Activated gamma-delta T cell (primary cell): Measurements from ENCODE around the gene ANXA2.
"Not testable (repeated sequence)": the region's sequence is repeated elsewhere in the genome, so short reads cannot be mapped to it uniquely, and the experiment has no call there.

Experiments
- DNase-seq: peaks from one replicate; lab custom pipeline; 2025; lab: John Stamatoyannopoulos, UW

Gene ANXA2

DNA sequence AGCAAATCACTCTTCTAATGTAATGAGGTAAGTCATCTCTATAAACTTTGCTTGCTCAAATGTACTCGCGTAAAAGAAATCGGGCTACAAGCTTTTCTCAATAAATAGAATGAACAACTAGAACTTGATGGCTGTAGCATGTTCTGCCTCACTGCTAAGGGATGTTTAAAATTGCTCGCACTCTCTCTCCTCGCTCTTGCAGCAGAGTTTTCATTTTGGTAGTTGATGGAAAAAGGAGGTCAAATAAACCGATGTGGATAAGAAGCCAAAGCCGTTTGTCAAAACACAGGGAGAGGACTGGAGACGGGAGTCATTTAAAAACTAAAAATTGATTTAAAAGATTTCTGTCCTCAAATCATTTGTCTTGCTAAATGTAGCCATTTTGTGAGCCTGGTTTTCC, 53.3 kb downstream of the ANXA2 start:
- DNase-seq: no peak

DNA sequence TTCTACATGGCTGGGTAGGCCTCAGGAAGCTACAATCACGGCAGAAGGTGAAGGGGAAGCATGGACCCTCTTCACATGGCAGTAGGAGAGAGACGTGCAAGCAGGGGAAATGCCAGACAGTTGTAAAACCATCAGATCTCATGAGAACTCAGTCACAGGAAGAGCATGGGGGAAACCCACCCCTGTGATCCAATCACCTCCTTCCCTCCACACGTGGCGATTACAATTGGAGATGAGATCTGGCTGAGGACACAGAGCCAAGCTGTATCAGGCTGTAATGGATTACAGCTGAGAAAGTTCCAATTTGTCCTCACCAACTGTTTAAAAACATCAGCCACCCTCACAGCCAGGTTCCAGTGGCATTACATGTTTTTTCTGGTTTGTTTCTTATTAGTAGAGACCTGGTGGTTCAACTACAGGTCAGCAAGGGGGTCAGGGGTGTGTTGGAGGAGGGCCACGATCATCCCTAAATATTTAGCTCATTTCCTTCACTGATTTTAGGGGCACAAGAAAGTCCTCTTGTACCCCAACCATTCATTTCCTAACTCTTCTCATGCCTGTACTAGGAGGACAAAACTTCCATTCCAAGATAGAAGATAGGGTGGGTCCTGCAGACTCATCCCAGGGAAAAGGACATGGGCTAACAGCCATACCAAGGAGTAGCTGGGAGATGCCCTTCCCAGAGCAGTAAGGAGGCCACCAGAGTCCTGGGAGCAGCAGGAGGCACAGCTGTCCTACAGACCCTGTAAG, 54.4 kb downstream of the ANXA2 start:
- no peak for DNase-seq

DNA sequence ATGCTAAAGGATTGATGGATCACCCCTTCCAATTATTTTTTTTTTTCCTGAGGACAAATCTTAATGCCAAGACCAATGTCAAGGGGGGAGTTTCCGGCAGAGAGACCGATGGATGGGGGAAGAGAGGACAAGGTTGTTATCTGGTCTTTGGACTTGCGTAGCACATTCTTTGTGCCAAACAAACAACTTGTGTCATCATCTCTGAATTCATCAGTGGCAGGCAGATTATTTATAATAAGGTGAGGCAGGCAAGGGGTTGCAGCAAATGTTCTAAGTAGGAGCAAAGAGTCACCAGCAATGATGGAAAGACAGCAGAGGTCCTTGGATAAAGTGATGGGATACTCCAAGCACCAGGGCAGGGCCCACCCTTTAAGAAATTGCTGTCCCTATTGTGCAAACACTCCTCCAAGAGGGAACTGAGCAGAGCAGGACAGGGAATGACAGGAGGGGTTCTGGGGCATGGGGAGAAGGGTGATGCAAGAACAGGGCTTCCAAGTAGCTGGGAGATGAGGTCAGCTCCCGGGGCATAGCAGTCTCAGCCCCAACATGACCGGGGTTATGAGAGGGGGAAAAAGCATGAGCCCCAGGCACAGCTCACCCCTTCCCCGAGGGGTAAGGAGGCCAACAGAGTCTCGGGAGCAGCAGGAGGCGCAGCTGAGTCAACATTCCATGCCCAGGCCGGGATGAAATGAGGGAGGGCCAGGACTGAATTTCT, 57.4 kb downstream of the ANXA2 start:
- DNase-seq: no peak

DNA sequence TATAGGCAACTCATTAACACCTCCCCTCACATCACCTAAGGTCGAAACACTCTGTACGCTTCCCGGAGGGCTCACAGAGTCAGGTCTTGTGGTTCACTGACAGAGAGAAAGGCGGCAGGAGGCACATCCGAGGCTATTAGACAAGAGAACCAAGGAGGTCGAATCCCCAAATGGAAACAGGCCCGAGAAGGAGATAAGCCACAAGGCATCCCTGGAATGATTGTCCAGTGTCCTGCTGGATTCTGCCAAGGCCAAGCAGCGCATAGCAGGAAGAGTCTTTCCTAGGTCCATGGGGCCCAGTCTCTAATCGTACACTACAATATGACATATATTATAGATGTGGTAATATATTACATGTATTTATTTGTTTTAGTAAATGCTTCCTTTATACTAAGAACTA, 58.5 kb downstream of the ANXA2 start:
- no peak for DNase-seq

DNA sequence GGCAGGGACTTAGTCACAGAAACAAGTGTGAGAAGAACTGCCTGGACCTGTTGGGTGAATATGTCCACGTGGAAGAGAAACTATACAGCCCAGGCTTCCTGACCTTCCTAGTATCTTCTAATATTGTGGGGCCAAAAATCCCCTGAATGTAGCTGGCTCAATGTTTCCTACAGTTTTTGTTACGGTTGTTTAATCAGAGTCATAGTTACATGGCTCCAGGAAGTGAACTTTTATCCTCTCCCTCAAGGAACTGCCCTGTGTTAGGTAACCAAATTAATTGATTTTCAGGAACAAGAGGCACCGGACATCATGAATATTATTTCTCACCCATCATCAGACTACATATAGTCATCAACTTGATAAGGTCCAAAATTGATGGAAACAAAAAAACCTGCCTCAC, 59.0 kb downstream of the ANXA2 start:
- no peak for DNase-seq

DNA sequence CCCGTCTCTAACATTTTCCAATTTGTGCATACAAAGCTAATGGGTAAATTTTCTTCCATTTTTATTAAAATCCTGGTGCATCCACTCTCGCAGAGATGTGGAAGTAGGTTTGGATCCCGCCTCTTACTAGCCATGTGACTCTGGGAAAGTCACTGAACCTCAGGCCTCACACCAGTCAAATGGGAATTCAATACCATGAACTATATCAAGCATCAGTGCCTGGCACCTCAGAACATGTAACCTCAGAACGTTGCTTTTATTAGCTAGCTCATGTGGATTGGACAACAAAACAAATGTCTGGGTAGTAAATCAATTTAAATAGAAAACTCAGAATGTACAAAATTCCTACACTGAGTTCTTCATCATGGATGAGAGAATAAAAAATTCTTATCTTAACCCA, 60.7 kb downstream of the ANXA2 start:
- no peak for DNase-seq

DNA sequence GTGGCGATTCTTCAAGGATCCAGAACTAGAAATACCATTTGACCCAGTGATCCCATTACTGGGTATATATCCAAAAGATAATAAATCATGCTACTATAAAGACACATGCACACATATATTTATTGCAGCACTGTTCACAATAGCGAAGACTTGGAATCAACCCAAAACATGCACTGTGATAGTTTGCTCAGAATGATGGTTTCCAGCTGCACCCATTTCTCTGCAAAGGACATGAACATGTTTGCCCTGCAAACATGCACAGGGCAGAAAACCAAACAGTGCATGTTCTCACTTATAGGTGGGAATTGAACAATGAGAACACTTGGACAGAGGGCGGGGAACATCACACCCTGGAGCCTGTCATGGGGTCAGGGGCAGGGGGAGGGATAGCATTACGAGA, 62.5 kb downstream of the ANXA2 start:
- DNase-seq: not testable (repeated sequence)

DNA sequence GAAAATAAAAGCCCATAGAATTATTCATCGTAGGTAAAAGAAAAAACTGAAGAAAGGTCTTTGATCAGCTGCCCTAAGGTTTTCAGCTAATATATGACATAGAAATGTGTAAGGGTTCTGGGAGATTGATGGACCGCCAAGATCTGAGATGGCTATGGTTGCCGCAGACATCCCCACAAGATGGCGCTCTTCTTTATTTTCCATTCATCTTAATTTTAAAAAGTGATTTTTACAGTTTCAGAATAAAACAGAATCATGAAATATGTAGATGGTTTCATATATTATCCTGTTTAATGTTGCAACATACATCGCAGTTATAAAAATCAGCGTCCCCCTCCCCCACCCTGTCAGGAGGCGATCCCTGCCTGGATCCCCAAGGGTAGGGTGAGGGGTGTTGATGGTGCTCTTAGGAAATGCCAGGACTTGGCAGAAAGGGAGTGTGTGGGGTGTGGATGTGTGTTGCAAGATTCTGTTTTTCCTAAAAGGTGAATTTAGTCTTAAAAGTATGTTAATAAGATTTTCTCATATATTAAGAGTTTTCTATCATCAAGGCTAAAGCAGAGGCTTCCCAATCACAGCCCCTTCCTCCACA, 68.8 kb downstream of the ANXA2 start:
- DNase-seq: no peak

DNA sequence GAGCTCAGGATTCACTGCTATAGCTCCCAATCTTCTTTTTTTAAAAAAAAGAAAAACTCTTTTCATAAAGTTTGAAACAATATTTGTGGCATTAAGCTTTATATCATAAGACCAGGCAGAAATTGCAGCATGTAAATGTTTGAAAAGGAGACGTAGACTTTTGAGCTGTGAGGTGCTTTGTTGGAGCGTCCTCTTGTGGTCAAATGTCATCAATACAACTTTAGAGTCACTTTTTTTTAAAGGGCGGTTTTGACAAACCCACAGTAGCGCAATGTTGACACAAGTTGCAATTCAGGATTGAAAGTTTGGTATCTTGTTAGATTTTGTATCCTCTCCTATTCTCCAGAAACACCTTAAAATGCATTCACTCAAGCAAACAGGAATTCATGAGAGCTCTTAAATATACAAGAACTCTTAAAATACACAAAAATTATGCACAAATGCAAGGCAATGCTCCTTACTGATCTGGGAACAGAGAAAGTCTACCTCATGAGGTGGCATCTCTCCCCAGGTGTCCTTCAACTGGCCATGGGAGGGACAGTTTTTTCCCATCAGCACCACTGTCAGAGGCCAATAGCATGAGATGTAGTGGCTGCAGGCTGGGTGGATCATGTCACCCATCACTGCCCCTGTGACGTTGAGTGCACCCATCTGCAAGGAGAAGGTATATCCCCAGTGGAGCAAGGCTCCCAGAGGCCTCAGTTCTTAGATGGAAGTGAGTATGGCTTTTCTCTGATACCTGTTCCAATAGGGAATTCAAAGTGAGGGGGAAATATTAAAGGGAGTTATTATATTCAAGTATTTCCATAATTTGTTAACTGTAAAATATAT, 70.7 kb downstream of the ANXA2 start:
- no peak for DNase-seq

DNA sequence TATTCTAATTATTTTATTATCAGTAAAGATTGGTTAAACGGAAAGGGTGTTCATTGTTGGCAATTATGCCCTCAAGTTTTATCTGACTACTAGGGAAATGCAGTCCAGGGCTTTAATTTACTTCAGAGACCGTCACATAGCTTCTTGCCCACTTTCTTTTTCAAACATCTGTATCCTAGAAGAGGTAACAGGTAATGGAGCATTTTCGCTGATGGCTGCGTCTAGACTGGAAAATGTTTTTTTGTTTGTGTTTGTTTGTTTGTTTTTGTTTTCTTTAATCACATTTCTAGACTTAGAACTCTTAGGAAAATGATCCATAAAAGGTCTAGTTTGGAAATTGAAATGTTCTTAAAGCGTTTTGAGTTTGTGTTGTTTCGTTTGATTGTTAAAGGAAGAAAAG, 71.4 kb downstream of the ANXA2 start:
- no peak for DNase-seq

DNA sequence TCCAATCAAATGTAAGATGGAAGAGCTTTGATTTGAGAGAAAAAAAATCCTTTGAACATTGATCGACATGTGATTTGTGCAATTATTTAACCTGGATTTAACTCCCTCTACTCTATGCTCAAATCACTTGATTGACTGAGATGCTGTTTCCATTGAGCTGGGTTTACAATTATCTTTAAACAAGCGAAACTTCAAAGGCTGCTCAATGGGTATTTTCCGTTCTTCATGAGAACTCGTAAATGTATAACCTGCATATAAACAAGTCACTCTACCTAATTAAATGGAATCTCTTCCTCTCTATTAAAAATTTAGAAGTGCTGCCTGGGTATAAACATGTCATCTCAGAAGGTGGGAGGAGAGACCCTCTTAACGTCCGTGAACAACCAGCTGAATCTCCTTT, 71.9 kb downstream of the ANXA2 start:
- DNase-seq: no peak

DNA sequence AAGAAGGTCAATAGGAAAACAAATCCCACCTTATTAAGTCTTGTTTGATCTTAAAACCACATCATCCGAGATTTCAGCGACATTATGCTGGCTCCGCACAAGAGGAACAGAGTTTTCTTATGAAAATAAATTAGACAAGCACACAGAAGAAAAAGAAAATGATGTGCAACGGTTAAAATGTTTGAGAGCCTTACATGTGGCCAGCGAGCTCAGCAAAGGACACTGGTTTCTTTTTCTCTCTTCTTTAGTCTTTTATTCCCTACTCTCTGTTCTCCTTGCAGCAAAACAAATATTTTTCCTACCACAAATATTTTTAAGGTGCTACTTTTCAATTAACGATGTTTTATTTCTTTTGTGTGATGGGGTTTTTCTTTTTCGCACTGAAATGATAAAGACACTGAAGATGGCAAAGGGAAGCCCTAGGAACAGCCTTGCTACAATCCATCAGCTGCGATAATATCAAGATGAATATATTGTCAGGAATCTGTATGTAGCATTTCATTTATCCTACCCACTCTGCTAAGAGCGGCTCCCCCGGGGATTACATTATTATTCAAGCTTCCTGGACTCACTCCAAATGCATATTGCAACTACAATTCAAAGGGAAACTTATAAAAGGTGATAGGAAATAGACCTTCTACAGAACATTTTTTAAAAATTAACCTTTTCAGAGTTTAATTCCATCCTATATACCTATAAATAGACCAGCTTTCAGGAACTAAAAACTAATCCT, 72.9 kb downstream of the ANXA2 start:
- no peak for DNase-seq

DNA sequence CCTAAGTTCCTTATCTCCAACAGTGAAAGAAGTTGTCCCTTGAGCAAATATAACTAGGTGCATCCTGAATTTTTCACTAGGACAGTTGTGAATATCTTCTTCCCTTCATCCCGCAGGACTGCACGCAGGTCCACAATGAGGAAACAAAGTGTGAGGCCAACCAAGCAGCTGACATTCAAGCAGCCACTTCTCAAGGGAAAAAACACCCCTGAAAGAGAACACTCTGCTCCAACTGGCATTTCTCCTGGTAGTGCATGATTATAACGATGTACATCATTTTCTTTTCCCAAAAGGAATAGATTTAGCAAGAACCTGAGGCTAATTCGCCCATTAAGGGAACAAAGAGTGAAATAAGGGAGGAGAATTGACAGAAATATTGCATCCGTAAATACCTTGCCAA, 74.5 kb downstream of the ANXA2 start:
- no peak for DNase-seq

DNA sequence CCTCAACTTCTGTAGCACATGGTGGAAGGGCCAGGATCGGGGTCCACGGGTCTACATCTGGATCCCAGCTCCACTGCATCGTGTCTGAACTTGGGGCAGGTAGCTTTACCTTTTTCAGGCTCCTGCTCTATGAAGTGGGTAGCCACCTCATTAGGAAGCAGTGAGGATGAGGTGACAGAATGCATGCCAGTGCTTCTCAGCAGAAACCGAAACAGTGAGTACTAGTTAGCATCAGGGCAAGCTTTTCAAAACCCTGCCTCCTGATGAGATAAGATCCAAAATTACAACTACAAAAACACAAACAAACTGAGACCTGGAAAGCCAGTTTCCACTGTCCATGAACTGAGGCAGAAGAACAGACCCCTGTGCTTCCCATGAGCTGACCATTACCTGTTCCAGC, 77.4 kb downstream of the ANXA2 start:
- no peak for DNase-seq

DNA sequence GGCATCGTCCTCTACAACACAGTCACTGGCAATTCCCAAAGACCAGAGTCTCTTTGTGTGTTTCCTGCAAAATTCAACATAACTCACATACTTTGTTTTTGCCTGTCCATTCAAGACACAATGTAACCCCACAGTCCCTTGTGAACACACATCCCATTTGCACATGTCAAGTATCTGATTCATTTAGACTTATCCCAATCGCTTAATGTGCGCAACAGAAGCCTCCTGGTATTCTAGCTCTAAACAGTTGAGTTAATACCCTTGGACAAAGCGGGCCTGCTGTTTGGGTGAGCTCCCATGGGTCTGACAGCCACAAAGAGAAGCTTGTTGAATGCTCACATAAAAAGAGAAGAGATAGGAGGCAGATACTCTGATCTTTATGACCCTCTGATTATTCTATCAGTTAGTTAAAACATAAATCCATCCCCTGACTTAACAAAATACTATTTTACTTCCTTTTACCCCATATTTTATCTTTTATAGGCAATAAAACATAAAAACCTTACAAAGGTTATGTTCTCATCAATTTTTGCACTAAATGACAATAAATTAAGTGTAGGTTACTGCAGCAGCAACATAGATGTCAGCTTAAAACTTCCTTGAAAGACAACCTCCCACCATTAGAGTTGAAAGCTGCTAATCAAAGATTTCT, 79.4 kb downstream of the ANXA2 start:
- no peak for DNase-seq

DNA sequence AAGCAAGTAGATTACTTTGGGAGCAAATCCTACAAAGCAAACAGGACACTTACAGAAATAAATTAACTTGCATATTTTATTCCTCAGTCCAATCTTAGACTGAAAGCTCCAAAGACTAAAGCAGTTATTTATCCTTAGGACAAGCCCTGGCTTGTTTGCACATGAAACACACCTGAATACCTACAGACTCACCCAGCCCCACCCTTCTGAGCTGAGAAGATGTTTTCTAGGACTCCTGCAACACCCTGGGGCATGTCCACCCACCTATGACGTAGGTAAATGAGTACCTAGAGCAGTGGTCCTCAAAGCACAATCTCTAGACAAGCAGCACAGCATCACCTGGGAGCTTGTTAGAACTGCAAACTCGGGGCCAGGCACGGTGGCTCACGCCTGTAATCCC, 80.8 kb downstream of the ANXA2 start:
- no peak for DNase-seq

DNA sequence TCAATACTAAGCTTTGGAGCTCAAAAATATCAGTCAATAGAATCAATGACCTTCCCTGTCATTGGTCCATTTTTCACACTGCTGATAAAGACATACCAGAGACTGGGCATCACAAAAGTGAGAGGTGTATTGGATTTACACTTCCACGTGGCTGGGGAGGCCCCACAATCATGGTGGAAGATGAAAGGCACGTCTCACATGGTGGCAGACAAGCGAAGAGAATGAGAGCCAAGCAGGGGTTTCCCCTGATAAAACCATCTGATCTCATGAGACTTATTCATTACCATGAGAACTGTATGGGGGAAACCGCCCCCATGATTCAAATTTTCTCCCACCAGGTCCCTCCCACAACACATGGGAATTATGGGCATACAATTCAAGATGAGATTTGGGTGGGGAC, 81.9 kb downstream of the ANXA2 start:
- no peak for DNase-seq

DNA sequence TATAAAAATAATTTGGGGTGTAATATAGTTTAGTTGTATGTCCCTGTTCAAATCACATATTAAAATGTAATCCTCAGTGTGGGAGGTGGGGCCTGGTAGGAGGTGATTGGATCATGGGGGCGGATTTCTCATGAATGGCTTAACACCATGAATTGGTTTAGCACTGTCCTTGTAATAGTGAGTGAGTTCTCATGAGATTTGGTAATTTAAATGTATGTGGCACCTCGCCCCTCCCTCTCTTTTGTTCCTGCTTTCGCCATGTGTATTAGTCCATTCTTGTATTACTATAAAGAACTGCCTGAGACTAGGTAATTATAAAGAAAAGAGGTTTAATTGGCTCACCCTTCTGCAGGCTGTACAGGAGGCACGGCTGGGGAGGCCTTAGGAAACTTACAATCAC, 83.9 kb downstream of the ANXA2 start:
- no peak for DNase-seq

DNA sequence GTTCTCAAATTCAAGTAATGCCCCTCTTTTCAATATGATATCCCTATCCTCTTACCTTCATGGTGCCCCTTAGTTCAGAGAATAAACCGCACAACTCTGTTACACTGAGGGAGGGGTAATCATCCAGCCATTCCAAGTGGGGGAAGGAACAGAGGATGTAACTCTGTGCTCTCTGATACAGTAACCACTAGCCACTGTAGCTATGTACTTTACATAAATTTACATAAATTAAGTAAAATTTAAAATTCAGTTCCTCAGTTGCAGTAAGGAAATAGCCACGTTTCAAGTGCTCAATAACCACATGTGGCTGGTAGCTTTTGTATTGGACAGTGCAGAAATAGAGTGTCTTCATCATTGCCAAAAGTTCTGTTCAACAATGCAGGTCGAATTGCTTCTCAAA, 90.8 kb downstream of the ANXA2 start:
- DNase-seq: no peak

DNA sequence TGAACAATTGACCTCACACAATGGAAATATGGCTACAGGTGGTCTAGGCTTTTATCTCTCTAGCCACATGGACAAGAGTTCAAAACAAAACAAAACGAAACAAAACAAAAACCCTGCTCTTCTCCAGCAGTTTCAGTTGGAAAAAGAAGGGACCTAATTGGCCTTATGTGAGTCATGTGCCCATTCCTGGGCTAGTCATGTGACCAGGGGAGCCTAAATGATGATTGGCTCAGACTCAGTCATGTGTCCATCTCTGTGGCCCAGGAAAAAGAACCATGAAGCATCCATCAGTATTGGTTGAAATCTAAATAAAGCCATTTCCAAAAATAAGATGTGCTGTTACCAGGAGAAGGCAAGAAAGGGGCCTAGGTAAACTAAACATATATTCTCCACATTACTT, 96.8 kb downstream of the ANXA2 start:
- DNase-seq: no peak

DNA sequence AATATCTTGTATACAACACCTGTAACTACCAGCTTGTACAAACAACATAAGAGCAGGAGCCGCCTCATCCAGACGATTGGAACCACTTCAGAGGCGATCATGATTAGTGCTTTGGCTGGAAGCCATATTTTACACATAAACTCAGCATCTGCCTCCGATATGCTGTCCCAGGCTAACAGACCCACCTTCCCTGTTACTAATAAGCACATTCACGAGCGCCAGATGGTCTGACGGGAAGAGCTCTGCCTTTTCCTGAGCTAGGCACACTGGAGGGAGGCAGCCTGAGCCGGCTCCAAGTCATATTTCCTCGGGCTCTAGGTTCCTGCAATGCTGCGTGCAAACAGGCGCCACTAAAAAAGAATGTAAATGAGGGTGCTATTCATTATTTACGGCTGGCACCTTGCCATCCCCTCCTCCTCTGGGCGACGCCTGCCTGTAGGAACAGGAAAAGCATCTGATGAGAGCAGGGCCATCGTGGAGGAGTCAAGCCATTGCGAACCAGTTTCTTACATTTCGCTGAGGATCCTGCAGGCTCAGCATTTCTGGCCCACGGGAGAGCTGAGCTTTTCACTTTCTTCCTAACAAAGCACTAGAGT, 98.2 kb downstream of the ANXA2 start:
- DNase-seq: no peak
